SU-DHL-6 (cell line): ENCODE data around the gene HHIPL2.

Source experiments
- H2AFZ ChIP-seq: fragments of 200-600 bp; sonication (generic); 2 replicates; pipeline ENCODE4 v1.6.1; 2014; ENCODE audit warnings: low read depth, mild to moderate bottlenecking, moderate library complexity, mixed read lengths, antibody characterized with exemption, low read length; ENCODE audit not compliant: severe bottlenecking
- H3F3A ChIP-seq: fragments of 200-600 bp; shearing (Covaris generic); 2 replicates; pipeline ENCODE4 v1.6.0; 2016; ENCODE audit warnings: antibody characterized with exemption, mild to moderate bottlenecking; ENCODE audit not compliant: insufficient read depth
- H3K27ac ChIP-seq: fragments of 200-600 bp; sonication (generic); 2 replicates; pipeline ENCODE4 v1.5.1; 2016; ENCODE audit warnings: low read depth, mild to moderate bottlenecking, low read length, moderate library complexity, mixed read lengths
- H3K27me3 ChIP-seq: fragments of 200-600 bp; sonication (generic), shearing (Covaris generic); 2 replicates; pipeline ENCODE4 v1.6.0; 2014; ENCODE audit warnings: mild to moderate bottlenecking, low read length
- H3K36me3 ChIP-seq: fragments of 200-600 bp; sonication (generic); 2 replicates; pipeline ENCODE4 v1.6.1; 2014; ENCODE audit warnings: mild to moderate bottlenecking, low read length, mixed read lengths
- H3K4me2 ChIP-seq: fragments of 300-600, 200-600 bp; shearing (Covaris generic), sonication (generic); 2 replicates; pipeline ENCODE4 v1.6.0; 2014; ENCODE audit warnings: low read length, low read depth, mild to moderate bottlenecking; ENCODE audit not compliant: poor library complexity, severe bottlenecking
- H3K4me3 ChIP-seq: fragments of 200-600 bp; sonication (generic); 2 replicates; pipeline ENCODE4 v1.5.1; 2014; ENCODE audit warnings: antibody characterized with exemption, low read length, mild to moderate bottlenecking, mixed read lengths; ENCODE audit not compliant: insufficient read depth, poor library complexity, severe bottlenecking
- H3K79me2 ChIP-seq: fragments of 200-600 bp; sonication (generic); 2 replicates; pipeline ENCODE4 v1.6.1; 2014; ENCODE audit warnings: mild to moderate bottlenecking, low read length, moderate library complexity; ENCODE audit not compliant: insufficient read depth
- H3K9ac ChIP-seq: fragments of 200-600 bp; sonication (generic); 2 replicates; pipeline ENCODE4 v1.7.0; 2014; ENCODE audit warnings: mild to moderate bottlenecking, low read length
- H3K9me2 ChIP-seq: fragments of 200-600 bp; sonication (generic); replicated peaks from 2 replicates; pipeline ENCODE4 v1.6.1; 2014; ENCODE audit warnings: low read length; ENCODE audit not compliant: insufficient read depth
- H3K9me3 ChIP-seq: fragments of 200-600 bp; sonication (generic); 2 replicates; pipeline ENCODE4 v1.6.1; 2014; ENCODE audit warnings: low read length, mixed read lengths; ENCODE audit not compliant: insufficient read depth
- H4K20me1 ChIP-seq: fragments of 200-600 bp; sonication (generic); 2 replicates; pipeline ENCODE4 v1.6.1; 2014; ENCODE audit warnings: low read depth, mild to moderate bottlenecking, antibody characterized with exemption, low read length, moderate library complexity, mixed read lengths
- EZH2phosphoT487 ChIP-seq: fragments of 200-600 bp; sonication (generic), shearing (Covaris generic); conservative IDR thresholded peaks from 2 replicates; pipeline ENCODE4 v1.6.1; 2018; ENCODE audit warnings: mild to moderate bottlenecking, antibody characterized with exemption, low read length, moderate library complexity, mixed read lengths
- TF ChIP-seq, protein P1 (sequence below): fragments of 200-600 bp; sonication (generic); IDR thresholded peaks from one replicate; pipeline ENCODE4 v1.5.1; 2017; ENCODE audit warnings: antibody characterized with exemption, mild to moderate bottlenecking, low read length, moderate library complexity; ENCODE audit not compliant: insufficient read depth, poor library complexity, severe bottlenecking

The HHIPL2 gene

DNA sequence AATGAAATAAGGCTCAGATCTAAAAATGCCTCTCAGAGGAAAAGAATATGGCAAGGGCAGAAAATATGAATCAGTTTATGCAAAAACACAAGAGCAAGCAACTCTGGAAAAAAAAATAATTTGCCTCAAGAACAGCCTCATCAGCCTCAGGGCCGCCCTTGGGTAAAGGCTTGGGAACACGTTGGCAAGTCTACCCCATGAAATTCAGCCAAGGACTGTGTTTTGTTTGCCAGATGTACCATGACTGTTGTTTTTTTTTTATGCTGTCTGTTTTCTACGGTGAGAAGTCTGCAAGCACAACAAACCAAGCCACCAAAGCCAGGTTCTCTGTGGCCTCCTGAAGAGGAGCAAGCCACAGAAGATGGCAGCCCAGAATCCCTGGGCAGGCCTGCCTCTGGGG, 18.0 kb downstream of the HHIPL2 start:
- TF ChIP-seq, protein P1, sequence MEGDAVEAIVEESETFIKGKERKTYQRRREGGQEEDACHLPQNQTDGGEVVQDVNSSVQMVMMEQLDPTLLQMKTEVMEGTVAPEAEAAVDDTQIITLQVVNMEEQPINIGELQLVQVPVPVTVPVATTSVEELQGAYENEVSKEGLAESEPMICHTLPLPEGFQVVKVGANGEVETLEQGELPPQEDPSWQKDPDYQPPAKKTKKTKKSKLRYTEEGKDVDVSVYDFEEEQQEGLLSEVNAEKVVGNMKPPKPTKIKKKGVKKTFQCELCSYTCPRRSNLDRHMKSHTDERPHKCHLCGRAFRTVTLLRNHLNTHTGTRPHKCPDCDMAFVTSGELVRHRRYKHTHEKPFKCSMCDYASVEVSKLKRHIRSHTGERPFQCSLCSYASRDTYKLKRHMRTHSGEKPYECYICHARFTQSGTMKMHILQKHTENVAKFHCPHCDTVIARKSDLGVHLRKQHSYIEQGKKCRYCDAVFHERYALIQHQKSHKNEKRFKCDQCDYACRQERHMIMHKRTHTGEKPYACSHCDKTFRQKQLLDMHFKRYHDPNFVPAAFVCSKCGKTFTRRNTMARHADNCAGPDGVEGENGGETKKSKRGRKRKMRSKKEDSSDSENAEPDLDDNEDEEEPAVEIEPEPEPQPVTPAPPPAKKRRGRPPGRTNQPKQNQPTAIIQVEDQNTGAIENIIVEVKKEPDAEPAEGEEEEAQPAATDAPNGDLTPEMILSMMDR = no peak
- TF ChIP-seq EZH2phosphoT487 = no peak
- no peak overlapping the region for H3K9ac ChIP-seq
- H3F3A ChIP-seq = no peaks in the 10 kb centered on the region
- H3K4me3 ChIP-seq = no peak overlapping the region
- H3K9me2 ChIP-seq = no peaks in the 10 kb centered on the region
- H3K27ac ChIP-seq = no peak overlapping the region
- no peaks in the 10 kb centered on the region for H3K79me2 ChIP-seq
- no peak overlapping the region for H3K4me2 ChIP-seq
- no peaks in the 10 kb centered on the region for H3K36me3 ChIP-seq
- no peaks in the 10 kb centered on the region for H4K20me1 ChIP-seq
- H3K9me3 ChIP-seq = no peaks in the 10 kb centered on the region
- H2AFZ ChIP-seq = no peak overlapping the region
- H3K27me3 ChIP-seq = no peaks in the 10 kb centered on the region

DNA sequence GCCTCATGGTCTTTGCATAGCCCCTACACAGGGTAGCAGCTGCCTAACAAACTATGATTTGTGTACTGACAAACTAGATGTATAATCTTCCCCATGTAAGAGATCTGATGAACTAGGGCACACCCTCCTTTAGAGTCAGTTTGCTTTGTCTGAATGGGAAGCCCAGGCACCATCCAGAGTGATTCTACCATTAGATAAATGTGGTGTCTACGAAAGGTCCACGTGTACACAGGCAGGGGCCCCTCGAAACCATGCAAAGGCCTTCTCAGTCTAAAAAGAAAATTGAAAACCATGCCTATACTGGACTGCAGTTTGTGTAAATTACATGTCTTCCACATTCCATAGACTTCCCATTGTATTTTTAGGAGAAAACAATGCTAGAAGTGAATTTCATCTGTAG, 18.7 kb downstream of the HHIPL2 start:
- Histone ChIP-seq H3K4me2 (no peak overlapping the region), H3K79me2 (no peaks in the 10 kb centered on the region), H4K20me1 (no peaks in the 10 kb centered on the region), H3K9ac (no peak overlapping the region), H3F3A (no peaks in the 10 kb centered on the region), H3K27me3 (no peaks in the 10 kb centered on the region), H3K27ac (no peak overlapping the region), H3K9me2 (no peaks in the 10 kb centered on the region), H3K9me3 (no peaks in the 10 kb centered on the region), H3K4me3 (no peak overlapping the region), H2AFZ (no peak overlapping the region), H3K36me3 (no peaks in the 10 kb centered on the region)
- TF ChIP-seq EZH2phosphoT487 = no peak
- TF ChIP-seq, protein P1 = no peak

DNA sequence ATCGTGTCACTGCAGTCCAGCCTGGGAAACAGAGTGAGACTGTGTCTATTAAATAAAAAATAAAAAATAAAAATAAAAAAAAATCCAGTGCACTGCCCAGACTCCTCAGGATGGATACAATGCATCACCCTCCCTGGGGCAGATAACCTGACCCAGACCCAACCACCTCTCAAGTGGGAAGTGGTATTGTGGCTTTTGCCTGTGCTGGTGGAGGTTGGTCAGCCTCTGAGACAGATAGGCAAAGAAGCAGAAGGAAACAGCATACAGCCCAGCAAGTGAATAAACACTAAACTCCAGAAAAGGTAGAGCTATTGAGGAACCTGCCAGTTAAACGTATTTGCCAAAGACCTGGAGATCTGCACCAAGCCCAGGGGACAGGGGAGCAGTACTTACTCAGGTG, 22.0 kb downstream of the HHIPL2 start:
- Histone ChIP-seq H3K4me2 (no peak overlapping the region), H3K9me3 (no peaks in the 10 kb centered on the region), H3K27me3 (no peaks in the 10 kb centered on the region), H3K27ac (no peak overlapping the region), H4K20me1 (no peaks in the 10 kb centered on the region), H3K36me3 (no peaks in the 10 kb centered on the region), H3F3A (no peaks in the 10 kb centered on the region), H3K4me3 (no peak overlapping the region), H3K9me2 (no peaks in the 10 kb centered on the region), H2AFZ (no peak overlapping the region), H3K9ac (no peak overlapping the region), H3K79me2 (no peaks in the 10 kb centered on the region)
- no peak for TF ChIP-seq EZH2phosphoT487
- TF ChIP-seq, protein P1 = no peak

DNA sequence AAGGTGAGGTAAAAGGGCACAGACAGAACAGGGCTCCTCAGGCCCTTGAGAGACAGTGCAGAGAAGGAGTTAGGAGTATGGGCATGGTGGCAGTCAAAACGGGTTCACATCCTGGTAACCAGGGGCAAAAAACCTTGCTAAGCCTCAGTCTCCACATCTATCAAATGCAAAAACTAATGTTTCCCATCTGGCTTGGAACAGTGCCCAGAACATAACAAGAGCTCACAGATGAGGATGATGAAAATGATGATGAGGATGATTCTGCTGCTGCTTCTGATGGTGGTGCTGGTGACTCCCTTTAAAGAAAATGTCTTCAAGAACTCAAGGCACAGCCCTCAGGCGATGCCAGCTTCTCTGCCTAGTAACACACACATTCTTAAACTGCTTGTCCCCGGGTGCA, 24.1 kb downstream of the HHIPL2 start:
- Histone ChIP-seq H3K9me2 (no peaks in the 10 kb centered on the region), H3K27ac (no peak overlapping the region), H3F3A (no peaks in the 10 kb centered on the region), H3K79me2 (no peaks in the 10 kb centered on the region), H3K4me3 (no peak overlapping the region), H3K27me3 (no peaks in the 10 kb centered on the region), H4K20me1 (no peaks in the 10 kb centered on the region), H3K36me3 (no peaks in the 10 kb centered on the region), H3K9me3 (no peaks in the 10 kb centered on the region), H3K4me2 (no peak overlapping the region), H3K9ac (no peak overlapping the region), H2AFZ (no peak overlapping the region)
- no peak for TF ChIP-seq EZH2phosphoT487
- TF ChIP-seq, protein P1 = no peak
